Kidney (tissue), 14 donors: ENCODE results near the gene ACP2. TPM values are rescaled to one million over a fixed set of nuclear protein-coding genes. Genes with fewer than 3 reads are reported as not detected.
"Not testable (repeated sequence)": the region's sequence is repeated elsewhere in the genome, so short reads cannot be mapped to it uniquely, and the experiment has no call there.

Source experiments
- DNase-seq, 5 donors: peaks; one replicate each; pipeline ENCODE4 v3.0.0-alpha.2; 2013 to 2020
- FAIRE-seq: peaks from 2 replicates; lab custom pipeline; 2012; peaks lifted over from hg19 to GRCh38; lab: Jason Lieb, UNC
- H3K27ac ChIP-seq, 2 donors: one replicate each; pipeline ENCODE4 v1.7.0; 2013; ENCODE audit warnings: low read depth in 2 of 2, low read length in 2 of 2, inconsistent platforms in 1 of 2
- H3K27me3 ChIP-seq: one replicate; pipeline ENCODE4 v1.7.1; 2013; ENCODE audit warnings: low read length, inconsistent platforms; ENCODE audit not compliant: control insufficient read depth, insufficient read depth
- H3K36me3 ChIP-seq, 3 donors: one replicate each; pipeline versions ENCODE4 v1.7.0 to v1.7.1; 2013; ENCODE audit warnings: low read length in 3 of 3, control low read depth in 1 of 3, inconsistent platforms in 1 of 3; ENCODE audit not compliant: insufficient read depth in 3 of 3, control insufficient read depth in 2 of 3
- H3K4me1 ChIP-seq, 3 donors: one replicate each; pipeline versions ENCODE4 v1.7.0 to v1.7.1; 2013; ENCODE audit warnings: low read length in 3 of 3, inconsistent platforms in 1 of 3, low read depth in 1 of 3; ENCODE audit not compliant: control insufficient read depth in 2 of 3, insufficient read depth in 2 of 3
- H3K4me3 ChIP-seq, 3 donors: one replicate each; pipeline versions ENCODE4 v1.7.0 to v1.8.1; 2013; ENCODE audit warnings: low read length in 3 of 3, control low read depth in 1 of 3, inconsistent platforms in 1 of 3
- H3K9ac ChIP-seq, 3 donors: one replicate each; pipeline versions ENCODE4 v1.7.0 to v1.7.1; 2013; ENCODE audit warnings: low read length in 3 of 3, control low read depth in 1 of 3, inconsistent platforms in 1 of 3
- H3K9me3 ChIP-seq, 3 donors: one replicate each; pipeline versions ENCODE4 v1.7.0 to v1.7.1; 2013; ENCODE audit warnings: low read length in 3 of 3, control low read depth in 1 of 3, inconsistent platforms in 1 of 3; ENCODE audit not compliant: control insufficient read depth in 2 of 3, insufficient read depth in 1 of 3
- intact Hi-C: fragments of 100-400 bp; cut with DNase I; formaldehyde crosslinking; loops from one replicate; pipeline ENCODE4 v1.11.1; 2022
- polyA plus RNA-seq: library from polyadenylated mRNA; stranded (reverse); fragments of 350-450 nt; fragmentation: Illumina TruSeq; extraction: RNeasy Lipid Tissue Mini Kit (QIAGEN cat#74804); gene quantifications from one replicate; pipeline ENCODE4 v1.2.3, GENCODE V29; 2014; ENCODE audit warnings: low read depth, low replicate concordance; ENCODE audit not compliant: insufficient read depth
- total RNA-seq: library from RNA; stranded (reverse); fragmentation: NEBNext Ultra II Directional; extraction: Animal tissue kit (Norgen Biotek cat#: 25700); gene quantifications from one replicate; pipeline ENCODE4 v1.2.1, GENCODE V29; 2021
- TF ChIP-seq, protein P1 (sequence below): IDR thresholded peaks from 3 replicates; pipeline ENCODE4 v1.5.1; 2012; ENCODE audit warnings: mild to moderate bottlenecking, moderate library complexity, borderline replicate concordance; ENCODE audit not compliant: insufficient read depth; ENCODE audit errors: extremely low read depth
- donor health status: control.
- donor health status: control.
- donor health status: control.
- donor health status: control.
- donor health status: control.
- donor health status: DM: yes; HTN: yes; CAD: no.
- donor health status: Normal renal cell carcinoma (clear cell type).

The ACP2 gene
- total and polyA plus RNA-seq, 2 donors from 2014 or later: 45.1 to 72.7 TPM

DNA sequence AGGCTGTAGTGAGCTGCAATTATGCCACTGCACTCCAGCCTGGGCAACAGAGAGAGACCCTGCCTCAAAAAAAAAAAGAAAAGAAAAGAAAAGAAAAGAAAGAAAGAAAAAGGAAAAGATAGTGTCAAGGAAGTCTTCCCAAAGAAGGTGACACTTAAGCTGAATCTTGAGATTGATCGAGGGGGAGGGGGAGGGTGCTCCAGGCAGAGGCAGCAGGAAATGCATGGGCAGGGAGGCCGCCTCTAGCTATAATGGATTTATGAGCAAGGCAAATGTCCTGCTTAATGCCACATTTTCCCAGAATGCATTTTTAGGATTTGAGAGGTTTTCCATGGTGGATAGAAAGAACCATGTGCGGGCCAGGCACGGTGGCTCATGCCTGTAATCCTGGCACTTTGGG, 47.6 kb downstream of the ACP2 start:
- DNase-seq (no peak), FAIRE-seq (no peak)
- Histone ChIP-seq H3K27me3 (no peaks in the 10 kb centered on the region), H3K9ac (no peak overlapping the region), H3K9me3 (no peaks in the 10 kb centered on the region), H3K4me3 (no peak overlapping the region), H3K27ac (no peak overlapping the region), H3K36me3 (no peaks in the 10 kb centered on the region), H3K4me1 (no peaks in the 10 kb centered on the region)
- intact Hi-C loops: no loop called here
- TF ChIP-seq, protein P1, sequence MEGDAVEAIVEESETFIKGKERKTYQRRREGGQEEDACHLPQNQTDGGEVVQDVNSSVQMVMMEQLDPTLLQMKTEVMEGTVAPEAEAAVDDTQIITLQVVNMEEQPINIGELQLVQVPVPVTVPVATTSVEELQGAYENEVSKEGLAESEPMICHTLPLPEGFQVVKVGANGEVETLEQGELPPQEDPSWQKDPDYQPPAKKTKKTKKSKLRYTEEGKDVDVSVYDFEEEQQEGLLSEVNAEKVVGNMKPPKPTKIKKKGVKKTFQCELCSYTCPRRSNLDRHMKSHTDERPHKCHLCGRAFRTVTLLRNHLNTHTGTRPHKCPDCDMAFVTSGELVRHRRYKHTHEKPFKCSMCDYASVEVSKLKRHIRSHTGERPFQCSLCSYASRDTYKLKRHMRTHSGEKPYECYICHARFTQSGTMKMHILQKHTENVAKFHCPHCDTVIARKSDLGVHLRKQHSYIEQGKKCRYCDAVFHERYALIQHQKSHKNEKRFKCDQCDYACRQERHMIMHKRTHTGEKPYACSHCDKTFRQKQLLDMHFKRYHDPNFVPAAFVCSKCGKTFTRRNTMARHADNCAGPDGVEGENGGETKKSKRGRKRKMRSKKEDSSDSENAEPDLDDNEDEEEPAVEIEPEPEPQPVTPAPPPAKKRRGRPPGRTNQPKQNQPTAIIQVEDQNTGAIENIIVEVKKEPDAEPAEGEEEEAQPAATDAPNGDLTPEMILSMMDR: no peak

DNA sequence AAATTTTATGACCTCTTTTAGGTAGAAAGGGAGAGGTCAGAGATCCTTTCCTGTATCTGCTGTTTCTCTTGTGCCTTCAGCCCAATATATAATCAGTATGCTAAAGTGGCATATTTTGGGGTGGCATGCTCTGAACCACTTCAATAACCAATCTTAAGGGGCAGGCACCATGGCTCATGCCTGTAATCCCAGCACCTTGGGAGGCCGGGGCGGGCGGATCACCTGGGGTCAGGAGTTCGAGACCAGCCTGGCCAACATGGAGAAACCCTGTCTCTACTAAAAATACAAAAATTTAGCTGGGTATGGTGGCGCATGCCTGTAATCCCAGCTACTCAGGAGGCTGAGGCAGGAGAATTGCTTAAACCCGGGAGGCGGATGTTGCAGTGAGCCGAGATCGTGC, 50.5 kb downstream of the ACP2 start:
- H3K9ac ChIP-seq, H3K9me3 ChIP-seq, FAIRE-seq, H3K27ac ChIP-seq, DNase-seq, H3K4me1 ChIP-seq, H3K27me3 ChIP-seq, intact Hi-C loops, H3K4me3 ChIP-seq, H3K36me3 ChIP-seq: not testable (repeated sequence)

DNA sequence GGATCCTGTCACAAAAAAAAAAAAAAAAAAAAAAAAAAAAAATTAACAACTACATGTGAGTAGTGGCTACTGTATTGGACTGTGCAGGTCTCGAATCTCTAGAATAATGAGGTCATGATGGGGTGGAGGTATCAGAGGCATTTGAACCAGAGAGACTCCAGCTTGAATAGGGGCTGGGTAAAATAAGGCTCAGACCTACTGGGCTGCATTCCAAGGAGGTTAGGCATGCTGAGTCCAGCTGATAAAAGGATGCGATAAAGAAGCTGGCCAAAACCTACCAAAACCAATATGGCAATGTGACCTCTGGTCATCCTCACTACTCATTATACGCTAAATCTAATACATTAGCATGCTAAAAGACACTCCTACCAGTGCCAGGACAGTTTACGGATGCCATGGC, 56.5 kb downstream of the ACP2 start:
- H3K4me3 ChIP-seq: no peak overlapping the region
- H3K9ac ChIP-seq: no peak overlapping the region
- peaks cover 0 to 4% (median under 1%) of the 10 kb centered on the region in 3 donors for H3K4me1 ChIP-seq
- intact Hi-C loops: no loop called here
- no peaks in the 10 kb centered on the region for H3K36me3 ChIP-seq
- DNase-seq: no peak
- H3K27ac ChIP-seq: no peak overlapping the region
- no peaks in the 10 kb centered on the region for H3K27me3 ChIP-seq
- no peaks in the 10 kb centered on the region for H3K9me3 ChIP-seq
- FAIRE-seq: no peak
- TF ChIP-seq, protein P1: no peak

DNA sequence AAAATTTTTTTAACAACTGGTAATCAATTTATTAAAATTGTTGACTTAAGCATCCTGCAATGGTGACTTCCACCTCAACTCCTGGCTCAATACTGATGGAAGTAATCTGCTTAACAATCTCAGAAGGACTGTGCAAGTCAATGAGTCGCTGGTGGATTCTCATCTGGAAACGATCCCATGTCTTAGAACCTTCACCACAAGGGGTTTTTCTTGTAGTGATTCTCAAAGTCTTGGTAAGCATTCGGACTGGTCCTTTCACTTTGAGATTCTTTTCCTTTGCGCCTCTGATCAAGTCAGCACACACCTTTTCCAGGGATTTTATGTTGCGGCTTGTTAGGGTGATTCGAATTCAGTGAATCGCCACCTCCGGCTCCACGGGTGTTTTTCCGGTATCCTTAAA, 57.5 kb downstream of the ACP2 start:
- DNase-seq, H3K4me1 ChIP-seq, H3K27ac ChIP-seq, H3K9ac ChIP-seq, H3K4me3 ChIP-seq, H3K36me3 ChIP-seq, H3K27me3 ChIP-seq, FAIRE-seq, intact Hi-C loops, H3K9me3 ChIP-seq: not testable (repeated sequence)

Other genes starting within 250 kb of the ACP2 start
- gene ARFGAP2, start 71.9 kb downstream of the ACP2 start, total RNA-seq: 87.5 TPM
- 59.3 TPM for gene ARFGAP2, start 71.9 kb downstream of the ACP2 start, polyA plus RNA-seq
- 15.1 TPM for gene PACSIN3, start 62.4 kb downstream of the ACP2 start, total RNA-seq
- gene PACSIN3, start 62.4 kb downstream of the ACP2 start, polyA plus RNA-seq: 28.5 TPM
- 29.0 TPM for gene DDB2, start 33.8 kb downstream of the ACP2 start, total RNA-seq
- 14.9 TPM for gene DDB2, start 33.8 kb downstream of the ACP2 start, polyA plus RNA-seq
- 27.9 TPM for gene NR1H3, start 9.2 kb upstream of the ACP2 start, total RNA-seq
- gene NR1H3, start 9.2 kb upstream of the ACP2 start, polyA plus RNA-seq: 73.8 TPM
- 39.2 TPM for gene MADD, start 21.3 kb upstream of the ACP2 start, total RNA-seq
- gene MADD, start 21.3 kb upstream of the ACP2 start, polyA plus RNA-seq: 19.0 TPM
- 0.19 TPM for gene MYBPC3, start 103.9 kb upstream of the ACP2 start, total RNA-seq
- 0.52 TPM for gene MYBPC3, start 103.9 kb upstream of the ACP2 start, polyA plus RNA-seq
- 39.8 TPM for gene SPI1, start 129.7 kb upstream of the ACP2 start, total RNA-seq
- 7.3 TPM for gene SPI1, start 129.7 kb upstream of the ACP2 start, polyA plus RNA-seq
- gene SLC39A13, start 159.8 kb upstream of the ACP2 start, total RNA-seq: 80.6 TPM
- gene SLC39A13, start 159.8 kb upstream of the ACP2 start, polyA plus RNA-seq: 93.2 TPM
- 103 TPM for gene PSMC3, start 177.6 kb upstream of the ACP2 start, total RNA-seq
- gene PSMC3, start 177.6 kb upstream of the ACP2 start, polyA plus RNA-seq: 171 TPM
- gene RAPSN, start 200.3 kb upstream of the ACP2 start, total RNA-seq: 0.41 TPM
- gene RAPSN, start 200.3 kb upstream of the ACP2 start, polyA plus RNA-seq: 0.28 TPM